Liver (tissue), 9 donors: Measurements from ENCODE around the gene MAP1LC3B. TPM values are rescaled to one million over a fixed set of nuclear protein-coding genes. Genes with fewer than 3 reads are reported as not detected.

Experiments used
- DNase-seq: peaks from one replicate; pipeline ENCODE4 v3.0.0-alpha.2; 2017; ENCODE audit warnings: low spot score
- H3K27ac ChIP-seq, 2 donors: one replicate each; pipeline ENCODE4 v1.7.0; 2013; ENCODE audit warnings: inconsistent platforms in 2 of 2, low read length in 2 of 2, control low read depth in 1 of 2, low read depth in 1 of 2, mild to moderate bottlenecking in 1 of 2
- H3K27me3 ChIP-seq, 4 donors: one replicate each; pipeline versions ENCODE4 v1.6.1 to v1.7.0; 2013; ENCODE audit warnings: low read length in 3 of 4, inconsistent platforms in 1 of 4, mild to moderate bottlenecking in 1 of 4, moderate library complexity in 1 of 4; ENCODE audit not compliant: control insufficient read depth in 4 of 4, insufficient read depth in 4 of 4
- H3K36me3 ChIP-seq, 4 donors: one replicate each; pipeline versions ENCODE4 v1.6.1 to v1.7.0; 2013; ENCODE audit warnings: low read length in 3 of 4, mild to moderate bottlenecking in 3 of 4, low read depth in 1 of 4, moderate library complexity in 1 of 4; ENCODE audit not compliant: control insufficient read depth in 4 of 4, insufficient read depth in 3 of 4
- H3K4me1 ChIP-seq, 4 donors: one replicate each; pipeline versions ENCODE4 v1.6.1 to v1.7.0; 2013; ENCODE audit warnings: low read length in 3 of 4, mild to moderate bottlenecking in 3 of 4, moderate library complexity in 1 of 4; ENCODE audit not compliant: control insufficient read depth in 4 of 4, insufficient read depth in 4 of 4
- H3K4me3 ChIP-seq, 3 donors: one replicate each; pipeline versions ENCODE4 v1.6.1 to v1.7.0; 2013; ENCODE audit warnings: low read length in 3 of 3, control low read depth in 1 of 3, low read depth in 1 of 3, mild to moderate bottlenecking in 1 of 3
- H3K9ac ChIP-seq, 2 donors: one replicate each; pipeline ENCODE4 v1.7.0; 2013; ENCODE audit warnings: low read length in 2 of 2, mild to moderate bottlenecking in 2 of 2, moderate library complexity in 2 of 2, control low read depth in 1 of 2, low read depth in 1 of 2
- H3K9me3 ChIP-seq, 4 donors: one replicate each; pipeline versions ENCODE4 v1.6.1 to v1.7.0; 2013; ENCODE audit warnings: low read length in 3 of 4; ENCODE audit not compliant: control insufficient read depth in 4 of 4
- ATF3 ChIP-seq: IDR thresholded peaks from 2 replicates; pipeline ENCODE4 v1.6.1; 2016; ENCODE audit warnings: antibody characterized with exemption
- EGR1 ChIP-seq, 2 donors: IDR thresholded peaks; 2 replicates each; pipeline ENCODE4 v1.6.1; 2016 to 2018; ENCODE audit warnings: antibody characterized with exemption in 2 of 2, low read depth in 2 of 2
- FOXA2 ChIP-seq: IDR thresholded peaks from 2 replicates; pipeline ENCODE4 v1.6.1; 2016; ENCODE audit warnings: antibody characterized with exemption
- GABPA ChIP-seq, 2 donors: IDR thresholded peaks in 1 of 2; conservative IDR thresholded peaks in 1 of 2; 2 replicates each; pipeline ENCODE4 v1.6.1; 2016; ENCODE audit warnings: antibody characterized with exemption in 2 of 2, mild to moderate bottlenecking in 1 of 2, moderate library complexity in 1 of 2
- HNF4A ChIP-seq, 2 donors: conservative IDR thresholded peaks; 2 replicates each; pipeline ENCODE4 v1.6.1; 2016; ENCODE audit warnings: antibody characterized with exemption in 2 of 2, mild to moderate bottlenecking in 2 of 2
- HNF4G ChIP-seq: IDR thresholded peaks from 2 replicates; pipeline ENCODE4 v1.6.1; 2016; ENCODE audit warnings: antibody characterized with exemption
- JUND ChIP-seq, 2 donors: IDR thresholded peaks; 2 replicates each; pipeline ENCODE4 v1.6.1; 2016; ENCODE audit warnings: antibody characterized with exemption in 2 of 2
- RAD21 ChIP-seq, 2 donors: IDR thresholded peaks; 2 replicates each; pipeline ENCODE4 v1.6.1; 2016; ENCODE audit warnings: antibody characterized with exemption in 2 of 2, mild to moderate bottlenecking in 2 of 2
- RXRA ChIP-seq, 2 donors: IDR thresholded peaks; 2 replicates each; pipeline ENCODE4 v1.6.1; 2017 to 2018; ENCODE audit warnings: antibody characterized with exemption in 2 of 2, mild to moderate bottlenecking in 1 of 2
- SP1 ChIP-seq: IDR thresholded peaks from 2 replicates; pipeline ENCODE4 v1.6.1; 2018; ENCODE audit warnings: antibody characterized with exemption, mild to moderate bottlenecking
- YY1 ChIP-seq: IDR thresholded peaks from 2 replicates; pipeline ENCODE4 v1.6.1; 2016; ENCODE audit warnings: antibody characterized with exemption, mild to moderate bottlenecking
- WGBS: extraction: QIAGEN DNeasy Blood & Tissue Kit; methylation state at CpG from one replicate; pipeline ENCODE4 v1.1.7; 2013; 5-methylcytosine and 5-hydroxymethylcytosine counted together
- polyA plus RNA-seq, 2 donors: library from polyadenylated mRNA; stranded (reverse) in 1 of 2; unstranded in 1 of 2; fragments of 200-250 nt in 1 of 2; fragments of >200 nt in 1 of 2; fragmentation: Nextera tagmentation in 1 of 2; extraction: Ambion mirVana in 1 of 2; gene quantifications; one replicate each; pipeline versions ENCODE4 v1.2.1 to v1.2.3, GENCODE V29; 2013 to 2015
- total RNA-seq, 2 donors: library from RNA; depleted of rRNA; stranded (reverse); fragments of >200 nt; gene quantifications; one replicate each; pipeline ENCODE4 v1.2.3, GENCODE V29; 2014
- TF ChIP-seq, protein P1 (sequence below): IDR thresholded peaks from 2 replicates; pipeline ENCODE4 v1.6.1; 2016; ENCODE audit warnings: antibody characterized with exemption
- TF ChIP-seq, protein P2 (sequence below): IDR thresholded peaks from 2 replicates; pipeline ENCODE4 v1.6.1; 2016; ENCODE audit warnings: antibody characterized with exemption, mild to moderate bottlenecking
- TF ChIP-seq, protein P3 (sequence below): IDR thresholded peaks from 2 replicates; pipeline ENCODE4 v1.6.1; 2016; ENCODE audit warnings: antibody characterized with exemption
- donor health status: healthy.
- donor health status: healthy.
- donor health status: healthy.
- donor health status: healthy.
- donor health status: healthy.

MAP1LC3B gene
- total and polyA plus RNA-seq, 4 donors = 10.3 to 36.3 (median 15.7) TPM

DNA sequence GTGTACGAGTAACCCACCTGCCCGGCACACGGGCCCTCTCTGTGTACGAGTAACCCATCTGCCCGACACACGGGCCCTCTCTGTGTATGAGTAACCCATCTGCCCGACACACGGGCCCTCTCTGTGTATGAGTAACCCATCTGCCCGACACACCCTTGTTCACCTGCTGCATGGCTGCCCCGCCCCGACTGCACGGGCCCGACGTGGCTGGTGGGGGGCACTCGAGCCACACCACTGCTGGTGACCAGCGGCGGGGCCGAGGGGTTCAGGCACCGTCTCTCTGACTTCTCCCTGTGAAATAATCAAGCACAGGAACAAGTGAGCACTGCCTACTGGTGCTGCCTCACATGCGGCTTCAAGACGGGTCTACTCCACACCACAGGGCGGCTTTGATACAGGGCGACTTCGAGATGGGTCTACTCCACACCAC, 22.1 kb downstream of the MAP1LC3B start:
- 86% methylated on average over 24 of the region's 24 CpGs for WGBS
- peaks cover 30 to 78% (median 46%) of the 10 kb centered on the region in 4 donors for H3K36me3 ChIP-seq
- no peak overlapping the region for H3K27ac ChIP-seq
- no peak for DNase-seq
- TF ChIP-seq YY1 (no peak), RXRA (IDR thresholded peaks at IDR 0.05) (no peak), HNF4A (conservative IDR thresholded peaks at IDR 0.05) (no peak), JUND (IDR thresholded peaks at IDR 0.05) (no peak), GABPA (IDR thresholded peaks at IDR 0.05 in 1 of 2, conservative IDR thresholded peaks at IDR 0.05 in 1 of 2) (no peak)
- TF ChIP-seq, protein P1, sequence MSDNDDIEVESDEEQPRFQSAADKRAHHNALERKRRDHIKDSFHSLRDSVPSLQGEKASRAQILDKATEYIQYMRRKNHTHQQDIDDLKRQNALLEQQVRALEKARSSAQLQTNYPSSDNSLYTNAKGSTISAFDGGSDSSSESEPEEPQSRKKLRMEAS = no peak
- TF ChIP-seq, protein P2, sequence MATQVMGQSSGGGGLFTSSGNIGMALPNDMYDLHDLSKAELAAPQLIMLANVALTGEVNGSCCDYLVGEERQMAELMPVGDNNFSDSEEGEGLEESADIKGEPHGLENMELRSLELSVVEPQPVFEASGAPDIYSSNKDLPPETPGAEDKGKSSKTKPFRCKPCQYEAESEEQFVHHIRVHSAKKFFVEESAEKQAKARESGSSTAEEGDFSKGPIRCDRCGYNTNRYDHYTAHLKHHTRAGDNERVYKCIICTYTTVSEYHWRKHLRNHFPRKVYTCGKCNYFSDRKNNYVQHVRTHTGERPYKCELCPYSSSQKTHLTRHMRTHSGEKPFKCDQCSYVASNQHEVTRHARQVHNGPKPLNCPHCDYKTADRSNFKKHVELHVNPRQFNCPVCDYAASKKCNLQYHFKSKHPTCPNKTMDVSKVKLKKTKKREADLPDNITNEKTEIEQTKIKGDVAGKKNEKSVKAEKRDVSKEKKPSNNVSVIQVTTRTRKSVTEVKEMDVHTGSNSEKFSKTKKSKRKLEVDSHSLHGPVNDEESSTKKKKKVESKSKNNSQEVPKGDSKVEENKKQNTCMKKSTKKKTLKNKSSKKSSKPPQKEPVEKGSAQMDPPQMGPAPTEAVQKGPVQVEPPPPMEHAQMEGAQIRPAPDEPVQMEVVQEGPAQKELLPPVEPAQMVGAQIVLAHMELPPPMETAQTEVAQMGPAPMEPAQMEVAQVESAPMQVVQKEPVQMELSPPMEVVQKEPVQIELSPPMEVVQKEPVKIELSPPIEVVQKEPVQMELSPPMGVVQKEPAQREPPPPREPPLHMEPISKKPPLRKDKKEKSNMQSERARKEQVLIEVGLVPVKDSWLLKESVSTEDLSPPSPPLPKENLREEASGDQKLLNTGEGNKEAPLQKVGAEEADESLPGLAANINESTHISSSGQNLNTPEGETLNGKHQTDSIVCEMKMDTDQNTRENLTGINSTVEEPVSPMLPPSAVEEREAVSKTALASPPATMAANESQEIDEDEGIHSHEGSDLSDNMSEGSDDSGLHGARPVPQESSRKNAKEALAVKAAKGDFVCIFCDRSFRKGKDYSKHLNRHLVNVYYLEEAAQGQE = no peak
- no peak overlapping the region for H3K9ac ChIP-seq
- H3K27me3 ChIP-seq = no peaks in the 10 kb centered on the region
- H3K9me3 ChIP-seq = no peaks in the 10 kb centered on the region
- H3K4me3 ChIP-seq = no peak overlapping the region
- no peaks in the 10 kb centered on the region for H3K4me1 ChIP-seq

DNA sequence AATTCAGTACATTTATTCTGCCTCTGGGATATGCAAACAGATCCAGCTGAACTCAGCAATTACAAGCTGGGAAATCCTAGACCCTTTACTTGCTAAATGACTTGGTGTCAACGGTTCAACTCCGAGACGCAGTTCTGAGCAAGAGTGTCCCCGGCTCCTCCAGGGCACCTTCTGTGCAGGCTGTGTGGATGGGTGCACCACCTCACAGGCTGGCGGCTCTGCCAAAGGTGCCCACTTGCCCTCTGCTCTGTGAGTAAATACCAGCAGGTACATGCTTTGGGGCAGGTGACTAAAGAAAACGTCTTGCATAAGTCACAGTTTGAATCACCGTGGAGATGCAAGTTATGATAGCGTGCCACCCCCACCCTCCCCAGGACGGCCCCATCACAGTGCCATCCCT, 23.3 kb downstream of the MAP1LC3B start:
- DNase-seq = no peak
- Histone ChIP-seq H3K9ac (no peak overlapping the region), H3K9me3 (no peaks in the 10 kb centered on the region), H3K4me1 (no peaks in the 10 kb centered on the region), H3K36me3 (peaks cover 27 to 75% (median 47%) of the 10 kb centered on the region in 4 donors), H3K4me3 (no peak overlapping the region), H3K27me3 (no peaks in the 10 kb centered on the region), H3K27ac (no peak overlapping the region)
- no peak for TF ChIP-seq GABPA (IDR thresholded peaks at IDR 0.05 in 1 of 2, conservative IDR thresholded peaks at IDR 0.05 in 1 of 2)
- TF ChIP-seq, protein P1 = no peak
- no peak for TF ChIP-seq EGR1 (IDR thresholded peaks at IDR 0.05; ENCODE audit: low read depth in 2 of 2)
- TF ChIP-seq JUND (IDR thresholded peaks at IDR 0.05) = no peak
- TF ChIP-seq HNF4A (conservative IDR thresholded peaks at IDR 0.05) = no peak
- TF ChIP-seq YY1 = no peak
- no peak for TF ChIP-seq ATF3
- no peak for TF ChIP-seq RAD21 (IDR thresholded peaks at IDR 0.05)
- TF ChIP-seq FOXA2 = no peak
- TF ChIP-seq SP1 = no peak
- TF ChIP-seq, protein P2 = no peak
- TF ChIP-seq, protein P3, sequence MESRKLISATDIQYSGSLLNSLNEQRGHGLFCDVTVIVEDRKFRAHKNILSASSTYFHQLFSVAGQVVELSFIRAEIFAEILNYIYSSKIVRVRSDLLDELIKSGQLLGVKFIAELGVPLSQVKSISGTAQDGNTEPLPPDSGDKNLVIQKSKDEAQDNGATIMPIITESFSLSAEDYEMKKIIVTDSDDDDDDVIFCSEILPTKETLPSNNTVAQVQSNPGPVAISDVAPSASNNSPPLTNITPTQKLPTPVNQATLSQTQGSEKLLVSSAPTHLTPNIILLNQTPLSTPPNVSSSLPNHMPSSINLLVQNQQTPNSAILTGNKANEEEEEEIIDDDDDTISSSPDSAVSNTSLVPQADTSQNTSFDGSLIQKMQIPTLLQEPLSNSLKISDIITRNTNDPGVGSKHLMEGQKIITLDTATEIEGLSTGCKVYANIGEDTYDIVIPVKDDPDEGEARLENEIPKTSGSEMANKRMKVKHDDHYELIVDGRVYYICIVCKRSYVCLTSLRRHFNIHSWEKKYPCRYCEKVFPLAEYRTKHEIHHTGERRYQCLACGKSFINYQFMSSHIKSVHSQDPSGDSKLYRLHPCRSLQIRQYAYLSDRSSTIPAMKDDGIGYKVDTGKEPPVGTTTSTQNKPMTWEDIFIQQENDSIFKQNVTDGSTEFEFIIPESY = no peak
- no peak for TF ChIP-seq HNF4G
- WGBS = 79% methylated on average over 9 of the region's 9 CpGs
